Neural crest cell (in vitro differentiated cells): ENCODE data around the gene GALNTL6. TPM values are rescaled to one million over a fixed set of nuclear protein-coding genes. Genes with fewer than 3 reads are reported as not detected.

ENCODE experiments used
- DNase-seq: peaks from one replicate; pipeline ENCODE4 v3.0.0; 2021; ENCODE audit warnings: low read depth, mixed read lengths, low spot score
- H3K27ac Mint-ChIP-seq: one replicate; pipeline ENCODE4 v1.8.0; 2021; ENCODE audit warnings: mild to moderate bottlenecking, mixed read lengths; ENCODE audit not compliant: unreplicated experiment
- H3K27me3 Mint-ChIP-seq: 2 replicates; pipeline ENCODE4 v1.8.0; 2021; ENCODE audit warnings: low read depth, mild to moderate bottlenecking, mixed read lengths
- H3K36me3 Mint-ChIP-seq: 2 replicates; pipeline ENCODE4 v1.8.0; 2021; ENCODE audit warnings: low read depth, mild to moderate bottlenecking, mixed read lengths
- H3K4me1 Mint-ChIP-seq: 2 replicates; pipeline ENCODE4 v1.8.0; 2021; ENCODE audit warnings: mixed read lengths
- H3K4me3 Mint-ChIP-seq: one replicate; pipeline ENCODE4 v1.8.0; 2021; ENCODE audit warnings: mild to moderate bottlenecking, mixed read lengths
- H3K9me3 Mint-ChIP-seq: 2 replicates; pipeline ENCODE4 v1.8.0; 2021; ENCODE audit warnings: mixed read lengths
- CTCF ChIP-seq: fragments of 200-600 bp; sonication (generic); conservative IDR thresholded peaks from 2 replicates; pipeline ENCODE4 v1.5.0; 2021; ENCODE audit warnings: antibody characterized with exemption, mild to moderate bottlenecking
- total RNA-seq: library from RNA; stranded (reverse); gene quantifications from 2 replicates; pipeline ENCODE4 v1.2.1, GENCODE V29; 2021

Gene GALNTL6
- total RNA-seq, 1 donor from 2014 or later, result 0.07 TPM

- H3K4me1 Mint-ChIP-seq, result peaks cover 22% of the 10 kb centered on the region
- no peaks in the 10 kb centered on the region for H3K36me3 Mint-ChIP-seq
- no peak for DNase-seq
- H3K27ac Mint-ChIP-seq, result no peak overlapping the region
- H3K9me3 Mint-ChIP-seq, result peaks cover 3% of the 10 kb centered on the region
- H3K4me3 Mint-ChIP-seq, result no peak overlapping the region
- TF ChIP-seq CTCF, result no peak
- no peaks in the 10 kb centered on the region for H3K27me3 Mint-ChIP-seq
Observed at GRCh38 chr4:172942840-172943239, 1129.6 kb downstream of the GALNTL6 start.

- DNase-seq, result no peak
- H3K27ac Mint-ChIP-seq, result no peak overlapping the region
- no peaks in the 10 kb centered on the region for H3K27me3 Mint-ChIP-seq
- peaks cover 3% of the 10 kb centered on the region for H3K9me3 Mint-ChIP-seq
- H3K4me1 Mint-ChIP-seq, result peaks cover 15% of the 10 kb centered on the region
- H3K36me3 Mint-ChIP-seq, result no peaks in the 10 kb centered on the region
- no peak overlapping the region for H3K4me3 Mint-ChIP-seq
- TF ChIP-seq CTCF, result no peak
Observed at GRCh38 chr4:172945611-172946010, 1132.4 kb downstream of the GALNTL6 start.

DNA sequence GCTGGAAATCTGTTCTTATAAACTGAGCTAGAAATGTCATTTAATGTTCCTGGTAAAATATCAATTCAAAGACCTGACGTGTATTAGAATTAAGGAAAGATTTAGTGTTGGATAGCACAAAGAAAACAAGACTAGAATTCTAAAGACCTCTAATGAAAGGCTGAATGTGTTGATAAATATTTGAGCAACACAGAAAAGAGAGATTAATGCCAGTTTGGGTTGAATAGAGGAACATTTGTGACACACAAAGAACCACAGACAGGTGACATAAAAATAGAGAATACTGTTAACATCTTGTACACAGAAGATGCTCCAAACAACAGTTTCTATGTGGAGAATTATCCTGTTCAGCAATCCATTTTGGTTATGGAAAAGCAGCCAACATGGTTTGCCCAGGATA lies 1133.3 kb downstream of the GALNTL6 start:
- peaks cover 15% of the 10 kb centered on the region for H3K4me1 Mint-ChIP-seq
- no peak overlapping the region for H3K4me3 Mint-ChIP-seq
- no peak for DNase-seq

GRCh38 chr4:172947594-172947993 lies 1134.4 kb downstream of the GALNTL6 start:
- no peak overlapping the region for H3K4me3 Mint-ChIP-seq
- H3K36me3 Mint-ChIP-seq, result no peaks in the 10 kb centered on the region
- H3K27me3 Mint-ChIP-seq, result no peaks in the 10 kb centered on the region
- no peak for DNase-seq
- no peak for TF ChIP-seq CTCF
- no peak overlapping the region for H3K27ac Mint-ChIP-seq
- H3K9me3 Mint-ChIP-seq, result no peaks in the 10 kb centered on the region
- peaks cover 15% of the 10 kb centered on the region for H3K4me1 Mint-ChIP-seq

More for the DNA sequence above, 1133.3 kb downstream of the GALNTL6 start:
- Mint-ChIP-seq H3K36me3 (no peaks in the 10 kb centered on the region), H3K9me3 (no peaks in the 10 kb centered on the region), H3K27ac (no peak overlapping the region), H3K27me3 (no peaks in the 10 kb centered on the region)
- no peak for TF ChIP-seq CTCF

DNA sequence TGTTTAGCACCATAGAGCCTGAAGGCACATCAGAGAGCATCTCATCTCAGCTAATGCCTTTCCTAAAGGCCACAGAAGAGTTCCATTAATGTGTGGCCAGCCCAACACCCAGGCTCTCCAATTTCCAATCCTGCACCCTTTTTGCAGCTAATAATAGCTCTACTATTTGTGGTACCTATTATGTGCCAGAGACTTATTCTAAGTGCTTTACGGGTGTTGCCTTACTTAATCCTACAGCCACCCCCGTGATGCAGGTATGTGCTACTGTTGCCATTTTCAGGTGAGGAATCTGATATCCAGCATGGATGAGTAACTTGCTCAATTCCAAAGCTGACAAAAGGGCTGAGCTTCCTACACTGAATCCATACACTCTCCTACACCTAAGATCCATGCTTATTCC lies 1137.8 kb downstream of the GALNTL6 start:
- Mint-ChIP-seq H3K4me1 (peaks cover 8% of the 10 kb centered on the region), H3K9me3 (no peaks in the 10 kb centered on the region), H3K27me3 (no peaks in the 10 kb centered on the region), H3K4me3 (no peak overlapping the region), H3K27ac (no peak overlapping the region), H3K36me3 (no peaks in the 10 kb centered on the region)
- no peak for DNase-seq
- TF ChIP-seq CTCF, result no peak
